Keratinocyte (primary cell): ENCODE data around the gene YDJC.

ENCODE experiments used
- CTCF ChIP-seq, 3 experiments: IDR thresholded peaks in 1 of 3; conservative IDR thresholded peaks in 1 of 3; optimal IDR thresholded peaks in 1 of 3; 2 replicates in 2 of 3; 3 replicates in 1 of 3; pipeline versions ENCODE3 to v1.5.1; 2011; ENCODE audit warnings: low read length in 3 of 3, mild to moderate bottlenecking in 3 of 3, moderate library complexity in 2 of 3, control low read depth in 1 of 3, inconsistent platforms in 1 of 3; ENCODE audit not compliant: insufficient read depth in 2 of 3; ENCODE audit errors: extremely low read depth in 1 of 3
- EZH2 ChIP-seq: IDR thresholded peaks from one replicate; pipeline ENCODE4 v1.6.1; 2012; ENCODE audit warnings: inconsistent platforms, mild to moderate bottlenecking, low read length, moderate library complexity

- TF ChIP-seq CTCF (optimal IDR thresholded peaks at IDR 0.05 in 1 of 3, IDR thresholded peaks at IDR 0.05 in 1 of 3, conservative IDR thresholded peaks at IDR 0.05 in 1 of 3; ENCODE audit: extremely low read depth in 1 of 3, insufficient read depth in 2 of 3, low read length in 3 of 3) (no peak), EZH2 (no peak)
Observed at GRCh38 chr22:21650823-21651520, 21.1 kb upstream of the YDJC start.
